Islet precursor cell (in vitro differentiated cells): ENCODE data around the gene CACNA1I.

Experiments
- DNase-seq: peaks from one replicate; pipeline ENCODE4 v3.0.0-alpha.2; 2018

The CACNA1I gene

GRCh38 chr22:39627865-39628562 is 57.5 kb downstream of the CACNA1I start:
- no peak for DNase-seq

- DNase-seq = no peak
These were observed 58.1 kb downstream of the CACNA1I start for GRCh38 chr22:39628563-39629080.

GRCh38 chr22:39629851-39630250 is 59.3 kb downstream of the CACNA1I start:
- DNase-seq = no peak

GRCh38 chr22:39630721-39631120 is 60.2 kb downstream of the CACNA1I start:
- no peak for DNase-seq

GRCh38 chr22:39631381-39632286 is 61.1 kb downstream of the CACNA1I start:
- DNase-seq = no peak

GRCh38 chr22:39634530-39635405 is 64.2 kb downstream of the CACNA1I start:
- peak; percentile 74 for DNase-seq

GRCh38 chr22:39635719-39636118 is 65.2 kb downstream of the CACNA1I start:
- no peak for DNase-seq

- DNase-seq = no peak
These were observed 68.4 kb downstream of the CACNA1I start for GRCh38 chr22:39638958-39639357.

- DNase-seq = no peak
These were observed 71.2 kb downstream of the CACNA1I start for GRCh38 chr22:39641660-39642310.

GRCh38 chr22:39643311-39644083 is 72.9 kb downstream of the CACNA1I start:
- no peak for DNase-seq

- DNase-seq = no peak
These were observed 75.0 kb downstream of the CACNA1I start for GRCh38 chr22:39645532-39645931.

GRCh38 chr22:39646398-39647063 is 76.0 kb downstream of the CACNA1I start:
- DNase-seq = no peak

- no peak for DNase-seq
These were observed 77.5 kb downstream of the CACNA1I start for GRCh38 chr22:39647836-39648629.

- DNase-seq = no peak
These were observed 78.0 kb downstream of the CACNA1I start for GRCh38 chr22:39648630-39648950.

GRCh38 chr22:39649500-39650089 is 79.0 kb downstream of the CACNA1I start:
- no peak for DNase-seq

GRCh38 chr22:39651053-39651996 is 80.8 kb downstream of the CACNA1I start:
- no peak for DNase-seq

- DNase-seq = no peak
These were observed 82.6 kb downstream of the CACNA1I start for GRCh38 chr22:39652990-39653786.

GRCh38 chr22:39653787-39654077 is 83.2 kb downstream of the CACNA1I start:
- DNase-seq = no peak
